Measurements from ENCODE around the gene NT5C3B.

DNA sequence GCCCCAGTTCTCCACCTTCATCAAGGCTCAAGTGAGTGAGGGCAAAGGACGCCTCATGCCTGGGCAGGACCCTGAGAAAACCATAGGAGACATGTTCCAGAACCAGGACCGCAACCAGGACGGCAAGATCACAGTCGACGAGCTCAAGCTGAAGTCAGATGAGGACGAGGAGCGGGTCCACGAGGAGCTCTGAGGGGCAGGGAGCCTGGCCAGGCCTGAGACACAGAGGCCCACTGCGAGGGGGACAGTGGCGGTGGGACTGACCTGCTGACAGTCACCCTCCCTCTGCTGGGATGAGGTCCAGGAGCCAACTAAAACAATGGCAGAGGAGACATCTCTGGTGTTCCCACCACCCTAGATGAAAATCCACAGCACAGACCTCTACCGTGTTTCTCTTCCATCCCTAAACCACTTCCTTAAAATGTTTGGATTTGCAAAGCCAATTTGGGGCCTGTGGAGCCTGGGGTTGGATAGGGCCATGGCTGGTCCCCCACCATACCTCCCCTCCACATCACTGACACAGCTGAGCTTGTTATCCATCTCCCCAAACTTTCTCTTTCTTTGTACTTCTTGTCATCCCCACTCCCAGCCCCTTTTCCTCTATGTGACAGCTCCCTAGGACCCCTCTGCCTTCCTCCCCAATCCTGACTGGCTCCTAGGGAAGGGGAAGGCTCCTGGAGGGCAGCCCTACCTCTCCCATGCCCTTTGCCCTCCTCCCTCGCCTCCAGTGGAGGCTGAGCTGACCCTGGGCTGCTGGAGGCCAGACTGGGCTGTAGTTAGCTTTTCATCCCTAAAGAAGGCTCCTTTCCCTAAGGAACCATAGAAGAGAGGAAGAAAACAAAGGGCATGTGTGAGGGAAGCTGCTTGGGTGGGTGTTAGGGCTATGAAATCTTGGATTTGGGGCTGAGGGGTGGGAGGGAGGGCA lies 13.6 kb downstream of the NT5C3B start:
- TF ChIP-seq, protein P1, sequence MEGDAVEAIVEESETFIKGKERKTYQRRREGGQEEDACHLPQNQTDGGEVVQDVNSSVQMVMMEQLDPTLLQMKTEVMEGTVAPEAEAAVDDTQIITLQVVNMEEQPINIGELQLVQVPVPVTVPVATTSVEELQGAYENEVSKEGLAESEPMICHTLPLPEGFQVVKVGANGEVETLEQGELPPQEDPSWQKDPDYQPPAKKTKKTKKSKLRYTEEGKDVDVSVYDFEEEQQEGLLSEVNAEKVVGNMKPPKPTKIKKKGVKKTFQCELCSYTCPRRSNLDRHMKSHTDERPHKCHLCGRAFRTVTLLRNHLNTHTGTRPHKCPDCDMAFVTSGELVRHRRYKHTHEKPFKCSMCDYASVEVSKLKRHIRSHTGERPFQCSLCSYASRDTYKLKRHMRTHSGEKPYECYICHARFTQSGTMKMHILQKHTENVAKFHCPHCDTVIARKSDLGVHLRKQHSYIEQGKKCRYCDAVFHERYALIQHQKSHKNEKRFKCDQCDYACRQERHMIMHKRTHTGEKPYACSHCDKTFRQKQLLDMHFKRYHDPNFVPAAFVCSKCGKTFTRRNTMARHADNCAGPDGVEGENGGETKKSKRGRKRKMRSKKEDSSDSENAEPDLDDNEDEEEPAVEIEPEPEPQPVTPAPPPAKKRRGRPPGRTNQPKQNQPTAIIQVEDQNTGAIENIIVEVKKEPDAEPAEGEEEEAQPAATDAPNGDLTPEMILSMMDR (conservative IDR thresholded peaks at IDR 0.05; ENCODE audit: low read length), result no peak
- TF ChIP-seq EZH2phosphoT487 (IDR thresholded peaks at IDR 0.05; ENCODE audit: borderline replicate concordance, low read depth, low read length), result no peak
